CD4-positive, alpha-beta T cell treated with Interferon alpha-2 for 1 hour (primary cell): ENCODE measurements around the gene CKAP4.

Experiments
- DNase-seq, 2 donors: peaks; one replicate each; pipeline ENCODE4 v3.0.0-alpha.2; 2020 to 2022

CKAP4 gene

DNA sequence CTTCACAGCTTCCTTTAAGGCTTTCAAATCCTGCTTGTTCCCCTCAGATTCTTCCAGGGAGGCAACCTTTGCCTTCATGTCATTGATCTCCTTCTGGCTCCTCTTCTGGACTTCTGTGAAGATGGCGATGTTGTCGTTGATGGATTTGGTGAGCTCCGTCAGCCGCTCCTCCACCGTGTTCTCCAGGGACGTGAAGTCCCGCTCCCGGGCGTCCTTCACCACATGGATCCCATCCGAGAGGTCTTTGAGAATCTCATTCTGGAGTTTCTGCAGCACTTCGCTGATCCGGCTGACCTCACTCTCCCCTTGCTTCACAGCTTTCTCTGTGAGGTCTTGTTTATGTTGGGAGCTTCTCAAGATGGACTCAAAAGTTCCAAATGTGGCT, 7.9 kb downstream of the CKAP4 start:
- no peak for DNase-seq

DNA sequence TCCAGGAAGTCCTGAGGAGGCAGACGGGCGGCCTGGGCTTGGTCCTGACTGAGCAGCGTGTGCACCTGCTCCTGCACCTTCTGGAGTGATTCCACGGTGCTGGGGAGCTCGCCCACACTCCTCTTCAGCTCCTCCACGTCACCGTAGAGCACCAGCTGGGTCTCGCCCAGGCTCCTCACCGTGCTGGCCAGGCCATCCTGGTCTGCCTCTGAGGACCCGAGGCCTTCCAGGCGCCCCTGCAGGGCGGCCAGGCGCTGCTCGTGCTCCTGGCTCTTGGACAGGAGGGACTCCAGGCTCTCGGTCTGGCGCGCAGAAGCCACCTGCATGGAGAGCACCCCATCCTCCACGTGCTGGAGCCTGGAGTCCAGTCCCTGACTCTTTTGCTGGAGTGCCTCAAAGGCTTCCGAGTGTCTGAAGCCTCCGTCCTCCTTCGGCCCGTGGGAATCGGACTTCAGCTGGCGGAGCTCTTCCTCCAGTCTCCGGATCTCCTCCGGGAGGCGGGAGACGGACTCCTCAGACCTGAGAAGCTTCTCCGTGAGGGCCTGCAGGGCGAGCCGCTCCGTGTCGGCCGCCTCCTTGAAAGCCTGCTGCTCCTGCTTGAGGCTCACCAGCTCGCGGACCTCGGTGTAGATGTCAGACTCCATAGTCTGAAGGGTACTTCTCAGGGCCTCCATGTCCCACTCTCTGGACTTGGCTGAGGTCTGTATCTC, 8.4 kb downstream of the CKAP4 start:
- DNase-seq = no peak

DNA sequence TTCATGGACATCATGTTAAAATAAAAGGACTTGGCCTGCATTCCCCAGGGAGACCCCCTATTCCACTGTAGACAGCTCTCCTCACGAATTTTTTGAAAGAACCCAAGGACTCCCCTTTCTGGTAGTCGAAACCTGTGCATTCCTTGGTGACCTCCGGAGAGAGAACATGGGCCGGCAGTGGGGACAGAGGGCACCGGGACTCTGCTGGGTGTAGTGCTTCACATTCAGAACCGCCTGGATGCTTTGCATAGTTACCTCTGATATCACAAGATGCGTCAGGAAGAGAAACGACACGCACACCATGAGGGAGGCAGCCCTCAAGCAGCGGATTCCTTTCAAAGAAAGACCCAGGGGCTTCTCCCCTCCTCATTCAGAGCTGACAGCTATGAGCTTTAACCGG, 9.7 kb downstream of the CKAP4 start:
- DNase-seq = no peak

DNA sequence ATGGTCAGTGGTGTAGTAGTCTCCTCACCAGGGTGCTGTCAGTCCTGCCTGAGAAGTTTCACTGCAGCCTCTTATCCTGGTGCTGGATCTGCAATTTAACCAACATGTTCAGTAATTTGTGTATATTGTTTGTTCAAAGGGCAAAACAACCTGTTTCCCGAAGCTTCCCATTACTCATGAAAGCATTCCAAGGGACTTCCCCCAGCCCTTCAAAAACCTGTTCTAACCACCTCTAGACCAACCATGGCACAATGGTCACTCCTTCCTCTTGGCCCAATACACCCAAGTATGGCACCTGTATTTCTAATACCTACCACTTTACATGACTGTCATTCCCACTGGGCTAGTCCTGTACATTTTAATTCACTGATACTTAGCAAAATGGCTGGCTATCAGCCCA, 12.1 kb downstream of the CKAP4 start:
- DNase-seq = no peak

DNA sequence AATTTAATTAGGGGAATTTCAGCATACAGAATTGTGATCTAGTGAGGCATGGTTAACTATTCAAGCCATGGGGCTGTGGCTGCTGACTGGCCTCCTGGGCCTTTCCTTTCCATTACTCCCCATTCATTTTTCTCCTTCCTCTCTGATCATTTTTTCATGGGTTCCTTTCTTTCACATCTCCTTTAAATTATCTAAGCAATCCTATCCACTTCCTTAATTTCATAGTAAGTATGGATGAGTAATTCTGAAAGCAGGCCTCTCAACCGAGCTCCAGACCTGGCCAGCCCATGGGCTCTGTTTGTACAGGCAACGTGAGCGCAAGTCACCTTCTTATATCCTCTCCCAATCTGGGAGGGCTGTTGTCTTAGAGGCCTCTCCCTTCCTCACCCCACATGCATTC, 13.4 kb downstream of the CKAP4 start:
- DNase-seq = no peak

DNA sequence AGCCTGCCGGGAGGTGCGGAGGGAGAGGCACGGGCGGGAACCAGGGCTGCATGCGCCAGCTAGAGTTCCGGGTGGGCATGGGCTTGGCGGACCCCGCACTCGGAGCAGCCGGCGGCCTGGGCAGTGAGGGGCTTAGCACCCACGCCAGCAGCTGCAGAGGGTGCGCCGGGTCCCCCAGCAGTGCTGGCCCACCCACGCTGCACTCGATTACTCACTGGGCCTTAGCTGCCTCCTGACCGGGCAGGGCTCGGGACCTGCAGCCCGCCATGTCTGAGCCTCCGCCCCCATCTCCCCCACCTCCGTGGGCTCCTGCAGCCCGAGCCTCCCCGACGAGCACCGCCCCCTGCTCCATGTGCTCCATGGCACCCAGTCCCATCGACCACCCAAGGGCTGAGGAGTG, 14.8 kb downstream of the CKAP4 start:
- DNase-seq = no peak

DNA sequence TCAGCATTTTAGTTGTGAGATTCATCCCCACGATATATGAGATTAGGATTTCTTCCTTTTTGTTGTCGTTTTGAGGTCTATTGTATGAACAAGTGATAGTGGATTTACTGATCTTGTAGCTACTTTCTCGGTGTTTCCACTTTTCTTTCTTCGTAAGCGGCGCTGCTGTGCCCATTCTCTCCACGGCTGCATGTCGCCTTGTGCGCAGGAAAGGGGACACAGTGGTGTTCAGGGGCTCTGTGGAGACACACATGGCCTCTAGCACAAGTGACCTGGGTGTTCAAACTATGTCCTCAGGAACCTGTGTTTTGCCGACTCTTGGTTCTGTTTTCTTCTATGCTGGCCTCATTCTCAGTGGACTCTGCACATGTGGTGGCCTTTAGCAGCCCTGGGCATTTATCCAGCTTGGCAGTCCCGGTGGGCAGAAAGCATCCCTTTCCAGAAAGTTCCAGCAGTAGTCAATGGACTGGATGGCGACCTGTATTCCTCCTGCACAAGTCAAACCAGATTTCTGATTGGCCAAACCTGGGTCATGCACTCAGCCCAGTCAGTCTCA, 18.7 kb downstream of the CKAP4 start:
- DNase-seq = no peak

DNA sequence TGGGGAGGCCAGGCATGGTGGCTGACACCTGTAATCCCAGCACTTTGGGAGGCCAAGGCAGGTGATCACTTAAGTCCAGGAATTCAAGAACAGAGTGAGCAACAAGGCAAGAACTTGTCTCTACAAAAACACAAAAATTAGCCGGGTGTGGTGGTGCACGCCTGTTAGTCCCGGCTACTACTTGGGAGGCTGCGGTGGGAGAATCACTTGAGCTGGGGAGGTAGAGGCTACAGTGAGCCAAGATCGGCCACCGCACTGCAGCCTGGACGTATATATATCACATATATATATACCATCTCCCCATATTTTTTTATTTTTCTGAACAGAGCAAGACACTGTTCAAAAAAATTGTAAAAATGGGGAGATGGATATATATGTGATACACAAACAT, 19.5 kb downstream of the CKAP4 start:
- DNase-seq = no peak

DNA sequence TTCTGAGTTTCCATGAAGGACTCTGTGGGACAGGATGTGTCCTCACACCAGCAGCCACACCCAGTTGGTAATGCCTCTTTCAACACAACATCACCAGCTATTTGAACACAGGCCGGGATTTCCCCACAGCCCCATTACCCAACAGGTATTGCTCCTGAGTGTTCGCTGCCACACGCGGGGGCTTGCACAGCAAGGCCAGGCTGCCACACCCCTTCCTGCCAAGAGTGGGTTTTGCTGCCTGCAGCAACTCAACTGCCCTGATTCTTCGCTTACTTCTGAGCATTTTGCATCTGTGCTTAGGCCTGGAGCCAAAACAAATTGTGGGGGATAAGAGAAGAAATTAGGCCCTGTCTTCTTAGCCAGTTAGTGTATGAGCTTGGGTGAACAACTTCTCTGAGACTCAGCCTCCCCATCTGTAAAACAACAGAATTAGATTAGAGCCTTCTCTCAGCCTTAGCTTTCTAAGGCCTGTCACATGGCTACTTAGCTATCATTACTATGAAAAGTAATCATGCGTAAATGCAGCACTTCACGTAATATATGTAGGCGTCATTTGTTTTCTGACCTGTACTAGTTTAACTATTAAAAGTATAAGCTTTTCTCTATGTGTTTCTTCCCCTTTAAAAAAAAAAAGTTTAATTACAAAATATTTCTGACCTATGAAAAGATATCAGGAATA, 20.0 kb downstream of the CKAP4 start:
- DNase-seq = peak; percentile 77

DNA sequence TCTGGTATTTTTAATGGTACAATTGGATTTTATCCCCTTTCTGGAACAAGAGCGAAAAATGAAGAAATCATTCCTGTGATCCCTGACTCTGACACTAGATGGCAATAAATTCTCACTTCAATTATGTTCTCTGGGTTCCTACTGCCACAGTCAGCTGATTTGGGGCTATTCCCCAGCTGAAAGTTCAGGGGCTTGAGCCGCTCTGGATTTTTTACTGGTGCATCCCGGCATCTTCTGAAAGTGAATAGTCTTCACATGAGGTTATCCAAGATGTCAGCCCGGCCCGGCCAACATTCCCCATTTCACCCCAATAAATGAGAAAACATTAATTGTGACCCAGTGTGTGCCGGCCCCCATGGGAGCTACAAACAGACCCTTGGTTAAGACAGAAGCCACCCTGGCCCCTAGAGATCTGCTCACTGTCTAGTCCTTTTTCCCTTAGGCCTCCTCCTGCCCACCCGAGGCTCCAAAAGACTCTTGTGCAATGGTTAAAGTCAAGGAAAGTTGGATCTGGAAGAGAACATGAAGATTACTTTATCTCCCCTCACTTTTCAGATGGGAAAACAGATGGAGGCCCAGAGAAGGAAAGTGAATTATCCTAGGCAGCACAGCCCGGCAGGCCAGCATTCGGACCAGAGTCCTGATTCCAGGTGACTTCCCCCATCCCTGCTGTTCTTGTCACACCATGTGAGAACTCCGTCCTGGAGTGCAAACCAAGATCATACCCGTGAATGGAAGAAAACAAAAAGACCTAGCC, 20.8 kb downstream of the CKAP4 start:
- DNase-seq = peak; percentile 42 to 67

DNA sequence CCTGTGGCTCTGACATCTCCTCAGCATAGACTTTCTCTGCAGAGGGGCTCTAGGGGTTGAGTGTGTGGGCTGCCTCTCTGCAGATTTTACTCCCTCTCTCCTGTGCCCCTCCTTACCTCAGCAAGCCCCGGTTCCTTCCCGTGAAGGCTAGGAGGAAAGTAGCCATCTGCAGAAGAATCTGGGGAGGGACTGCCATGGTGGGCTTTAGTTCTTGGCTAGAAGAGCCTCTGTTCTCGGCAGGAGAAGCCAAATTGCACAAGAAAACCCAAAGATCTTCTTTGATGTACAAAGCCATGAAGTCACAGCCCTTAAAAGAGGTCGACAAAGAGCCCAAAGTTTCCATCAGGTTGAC, 23.5 kb downstream of the CKAP4 start:
- DNase-seq = no peak

DNA sequence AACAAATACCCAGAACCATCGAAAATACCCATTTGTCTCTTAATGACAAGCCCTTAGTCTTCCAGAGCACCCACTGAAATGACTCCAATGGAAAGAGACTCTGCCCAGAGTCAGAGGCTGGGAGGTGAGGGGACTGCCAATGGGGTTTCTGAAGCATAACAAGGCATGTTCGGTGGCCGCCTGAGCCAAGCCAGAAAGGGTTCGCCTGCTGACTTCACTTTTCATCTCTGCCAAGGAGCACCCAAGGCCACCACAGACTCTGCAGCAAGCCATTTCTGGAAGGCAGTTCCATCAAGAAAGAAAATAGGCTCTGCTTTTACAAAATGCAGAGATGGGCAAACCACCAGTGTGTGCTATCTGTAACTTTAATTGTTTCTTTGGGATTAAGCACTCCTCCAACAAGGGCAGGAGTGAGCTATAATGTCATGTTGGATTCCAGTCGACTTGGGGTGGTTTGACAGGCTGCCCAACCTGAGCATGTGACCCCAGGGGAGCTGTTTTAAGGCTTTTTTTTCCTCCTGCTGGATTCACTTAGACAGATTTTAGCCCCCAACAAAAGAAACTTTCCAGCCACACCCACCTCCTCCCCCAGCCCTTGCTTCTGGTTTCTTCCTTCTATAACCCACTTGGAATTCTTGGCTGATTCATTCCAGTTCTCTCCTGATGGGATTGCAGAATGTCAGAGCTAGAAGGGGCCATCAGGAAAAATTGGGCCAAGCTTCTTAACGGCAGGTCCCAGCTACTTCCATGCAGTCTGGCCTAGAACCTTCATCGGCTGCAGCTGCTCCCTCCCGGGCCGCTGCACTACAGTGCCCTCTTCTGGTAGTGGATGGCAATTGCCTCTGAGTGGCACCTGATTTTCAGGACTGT, 24.1 kb downstream of the CKAP4 start:
- DNase-seq = peak; percentile 68 to 78

DNA sequence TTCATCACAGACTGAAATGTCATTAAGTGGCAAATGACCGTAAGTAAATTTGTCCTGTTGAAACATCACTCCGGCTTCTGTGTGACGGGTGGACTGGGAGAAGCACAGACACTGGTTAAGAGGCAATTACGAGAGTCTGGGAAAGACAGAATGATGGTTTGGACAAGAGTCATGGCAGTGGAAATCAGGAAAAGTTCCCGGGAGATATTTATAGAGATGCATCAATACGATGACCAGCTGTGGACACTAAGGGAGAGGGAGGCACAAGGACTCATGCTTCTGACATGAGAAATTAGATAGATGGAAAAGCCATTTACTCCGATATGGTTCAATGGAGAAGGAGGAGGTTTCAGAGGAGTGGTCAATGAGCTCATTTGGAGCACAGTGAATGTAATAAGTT, 27.3 kb downstream of the CKAP4 start:
- DNase-seq = no peak

DNA sequence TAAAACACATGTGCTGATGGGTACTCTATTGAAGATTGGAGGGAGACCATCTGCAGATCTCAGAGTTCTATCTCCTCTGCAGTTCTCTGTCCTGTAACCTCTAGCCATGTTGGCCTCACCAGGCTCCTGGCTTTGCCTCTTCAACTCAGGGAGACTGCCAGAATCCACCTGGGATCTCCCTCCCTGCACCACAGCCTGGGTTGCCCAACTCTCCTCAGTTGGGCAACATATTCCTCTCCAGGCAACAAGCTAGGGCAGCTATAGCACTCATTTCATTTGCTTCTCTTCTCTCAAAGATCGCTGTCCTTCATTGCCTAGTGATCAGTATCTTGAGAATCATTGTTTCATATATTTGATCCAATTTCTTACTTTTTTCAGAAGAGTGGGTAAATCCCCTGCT, 28.8 kb downstream of the CKAP4 start:
- no peak for DNase-seq

DNA sequence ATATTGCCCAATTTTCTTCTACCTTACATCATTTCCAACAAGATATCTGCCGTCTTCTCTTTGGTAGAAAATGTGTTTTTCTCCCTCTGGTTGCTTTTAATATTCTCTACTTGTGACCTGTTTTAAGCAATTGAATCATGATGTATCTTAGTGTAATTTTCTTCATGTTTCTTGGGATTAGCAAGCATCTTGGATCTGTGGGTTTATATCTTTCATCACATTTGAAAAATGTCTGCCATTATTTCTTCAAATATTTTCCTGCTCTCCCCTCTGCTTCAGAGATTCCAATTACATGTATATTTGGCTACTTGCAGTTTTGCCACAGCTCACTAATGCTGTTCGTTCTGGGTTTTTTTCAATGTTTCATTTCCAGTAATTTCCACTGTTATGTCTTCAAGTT, 30.1 kb downstream of the CKAP4 start:
- no peak for DNase-seq

DNA sequence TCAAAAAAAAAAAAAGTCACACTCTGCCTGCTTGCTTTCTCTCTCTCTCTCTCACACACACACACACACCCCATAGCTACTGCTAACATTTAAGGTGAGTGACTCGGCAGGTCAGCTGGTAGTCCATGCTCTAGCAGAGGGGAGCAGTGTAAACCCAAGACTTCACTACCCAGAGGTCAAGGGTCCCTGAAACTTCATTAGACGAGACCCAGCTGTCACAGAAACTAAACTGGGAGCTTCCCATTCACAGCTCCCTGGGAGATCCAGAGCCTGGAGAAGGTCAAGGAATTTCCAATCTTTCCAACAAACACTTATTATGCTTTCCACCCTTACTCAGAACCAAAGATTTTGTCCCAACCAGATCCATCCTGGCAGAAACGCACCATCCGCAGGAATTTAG, 33.2 kb downstream of the CKAP4 start:
- no peak for DNase-seq

DNA sequence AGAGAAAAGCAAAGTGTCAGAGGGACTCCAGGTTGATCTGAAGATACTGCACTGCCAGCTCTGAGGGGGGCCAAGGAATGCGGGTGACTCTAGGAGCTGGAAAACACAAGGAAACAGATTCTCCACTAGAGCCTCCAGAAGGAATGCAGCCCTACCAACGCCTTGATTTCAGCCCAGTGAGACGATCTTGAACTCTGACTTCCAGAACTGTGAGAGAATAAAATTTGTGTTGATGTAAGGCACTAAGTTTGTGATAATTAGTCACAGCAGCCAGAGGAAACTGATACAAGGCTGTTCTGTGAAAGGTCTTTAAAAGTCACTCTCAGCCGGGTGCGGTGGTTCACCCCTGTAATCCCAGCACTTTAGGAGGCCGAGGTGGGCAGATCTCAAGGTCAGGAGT, 34.2 kb downstream of the CKAP4 start:
- no peak for DNase-seq

DNA sequence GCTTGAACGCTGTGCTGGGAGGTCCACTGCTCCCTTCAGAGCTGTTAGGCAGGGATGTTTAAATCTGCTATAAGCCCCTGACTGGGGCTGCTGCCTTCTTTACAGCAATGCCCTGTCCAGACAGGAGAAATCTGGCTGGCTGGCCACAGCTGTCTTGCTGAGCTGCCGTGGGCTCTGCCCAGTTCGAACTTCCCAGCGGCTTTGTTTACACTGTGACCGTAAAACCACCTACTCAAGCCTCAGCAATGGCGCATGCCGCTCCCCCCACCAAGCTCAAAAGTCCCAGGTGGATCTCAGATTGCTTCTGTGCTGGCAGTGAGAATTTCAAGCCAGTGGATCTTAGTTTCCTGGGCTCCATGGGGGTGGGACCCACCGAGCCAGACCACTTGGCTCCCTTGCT, 35.8 kb downstream of the CKAP4 start:
- no peak for DNase-seq

DNA sequence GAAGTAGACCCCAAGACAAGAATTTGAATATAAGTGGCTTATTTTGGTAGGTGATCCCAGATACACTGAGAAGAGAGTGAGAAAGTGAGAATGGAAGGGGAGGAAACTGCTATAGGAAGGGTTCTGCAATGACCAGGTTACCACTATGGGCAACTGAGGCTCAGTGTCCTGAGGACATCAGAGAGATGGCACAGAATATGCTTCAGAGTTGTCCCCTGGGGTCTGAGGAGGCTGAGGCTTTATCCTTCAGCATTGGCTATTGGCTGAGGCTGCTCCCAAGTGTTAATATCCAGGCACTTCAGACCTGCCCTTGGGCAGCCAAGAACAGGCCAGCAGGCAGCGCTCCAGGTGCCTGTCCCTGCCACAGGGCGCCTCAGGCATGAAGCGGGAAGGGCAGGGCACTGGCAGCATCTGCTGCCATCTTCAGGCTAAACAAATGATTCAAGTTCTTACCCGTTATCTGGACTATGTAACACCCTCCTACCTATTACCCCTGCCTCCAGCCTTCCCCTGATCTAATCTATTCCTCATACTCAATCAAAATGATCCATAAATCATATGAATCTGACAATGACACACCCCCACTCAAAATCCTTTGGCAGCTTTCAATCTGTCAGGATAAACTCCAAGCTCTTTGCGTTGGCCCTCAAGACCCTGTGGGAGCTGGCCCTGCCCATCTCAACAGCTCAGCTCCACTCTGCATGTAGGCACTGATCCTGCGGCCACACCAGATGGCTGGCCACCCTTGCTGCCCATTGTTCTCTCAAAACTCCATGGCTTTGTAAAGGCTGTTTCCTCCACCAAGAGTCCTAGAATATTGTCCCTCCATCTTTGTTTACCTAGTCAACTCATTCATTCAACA, 42.4 kb downstream of the CKAP4 start:
- no peak for DNase-seq

DNA sequence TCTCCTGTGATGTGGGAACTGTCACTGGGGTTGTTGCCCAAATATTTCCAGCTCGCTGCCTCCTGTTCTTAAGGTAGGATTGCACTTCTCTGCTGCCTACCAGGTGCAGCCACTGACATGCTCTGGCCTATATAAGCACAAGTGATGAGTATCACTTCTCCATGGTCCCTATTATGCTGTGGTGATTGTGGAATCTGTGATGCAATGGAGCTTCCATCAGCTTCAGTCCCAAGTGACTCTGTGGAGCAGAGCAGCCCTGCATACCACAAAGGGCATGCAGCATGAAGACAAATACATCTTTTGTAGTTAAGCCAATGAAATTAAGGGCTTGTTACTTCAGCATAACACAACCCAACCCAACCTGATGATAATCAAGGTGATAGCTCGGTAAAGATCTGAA, 43.5 kb downstream of the CKAP4 start:
- DNase-seq = no peak

DNA sequence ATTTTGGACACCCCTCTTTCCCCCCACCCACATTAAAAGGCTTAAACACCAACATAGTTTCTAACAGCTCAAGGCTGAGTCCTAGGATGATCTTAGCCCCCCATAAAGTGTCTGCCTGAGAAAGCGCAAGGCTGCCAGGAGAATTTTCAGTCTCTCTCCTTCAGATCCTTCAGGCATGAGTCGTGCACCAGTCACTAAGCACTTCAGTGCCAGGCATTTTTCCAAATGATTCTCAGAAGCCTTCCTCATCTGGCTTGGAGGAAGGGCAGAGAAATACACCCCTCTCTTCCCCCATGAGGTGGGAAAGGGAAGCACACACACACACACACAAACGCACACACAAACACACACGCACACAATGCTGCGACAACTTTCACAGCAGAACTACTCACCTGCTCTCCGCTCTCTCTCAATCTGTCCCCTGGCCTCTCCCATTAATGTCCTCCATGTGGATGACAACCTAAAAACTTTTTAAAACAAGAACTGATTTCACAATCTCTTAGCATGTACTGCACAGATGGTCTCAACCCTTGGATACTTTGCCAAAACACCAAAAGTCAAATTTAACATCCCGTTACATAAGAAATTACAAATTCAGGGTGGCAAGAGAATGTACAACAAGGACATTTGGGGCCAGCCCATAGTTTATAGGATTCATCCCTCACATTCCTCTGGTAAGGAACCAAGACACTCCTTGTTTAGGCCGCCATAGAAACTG, 49.8 kb downstream of the CKAP4 start:
- DNase-seq = no peak
